WTC11 (cell line): ENCODE results near the gene NKIRAS2. TPM values are rescaled to one million over a fixed set of nuclear protein-coding genes. Genes with fewer than 3 reads are reported as not detected.

Experiments
- ATAC-seq: fragments of 200-7000 bp; cut with Tn5 transposase; 2 replicates; pipeline ENCODE4 v1.10.0; 2021; ENCODE audit warnings: mild to moderate bottlenecking, moderate library complexity
- CTCF ChIA-PET: fragments of 300-600 bp; sonication (Branson Sonifier 250); formaldehyde crosslinking; loops from one replicate; lab custom pipeline; 2021; ENCODE audit warnings: antibody characterized with exemption; lab: Charles Lee
- POLR2A ChIA-PET: fragments of 350-600 bp; sonication (Branson Sonifier 250); formaldehyde crosslinking; loops from one replicate; lab custom pipeline; 2021; ENCODE audit warnings: antibody characterized with exemption; lab: Charles Lee
- DNase-seq: peaks from one replicate; pipeline ENCODE4 v3.0.0; 2021; ENCODE audit warnings: low spot score
- H3K27ac Mint-ChIP-seq: 2 replicates; pipeline ENCODE4 v1.8.0; 2021; ENCODE audit warnings: mixed read lengths
- H3K27me3 Mint-ChIP-seq: 2 replicates; pipeline ENCODE4 v1.8.0; 2021; ENCODE audit warnings: low read depth, mild to moderate bottlenecking, moderate library complexity, mixed read lengths
- H3K36me3 Mint-ChIP-seq: 2 replicates; pipeline ENCODE4 v1.8.0; 2021; ENCODE audit warnings: mixed read lengths
- H3K4me1 Mint-ChIP-seq: 2 replicates; pipeline ENCODE4 v1.8.0; 2022; ENCODE audit warnings: mixed read lengths
- H3K4me3 Mint-ChIP-seq: 2 replicates; pipeline ENCODE4 v1.8.0; 2021; ENCODE audit warnings: mild to moderate bottlenecking, moderate library complexity, mixed read lengths
- H3K9me3 Mint-ChIP-seq: 2 replicates; pipeline ENCODE4 v1.8.0; 2021; ENCODE audit warnings: mixed read lengths
- E2F5 ChIP-seq: sonication (generic); formaldehyde crosslinking; IDR thresholded peaks from 2 replicates; pipeline ENCODE4 v1.8.1; 2022; ENCODE audit warnings: mild to moderate bottlenecking, moderate library complexity, missing genetic modification reagents
- EMX1 ChIP-seq: fragments of 250-450 bp; sonication (Bioruptor Pico); IDR thresholded peaks from 2 replicates; pipeline ENCODE4 v1.8.0; 2021; ENCODE audit warnings: mild to moderate bottlenecking
- FOXJ3 ChIP-seq: sonication (generic); formaldehyde crosslinking; IDR thresholded peaks from 2 replicates; pipeline ENCODE4 v1.9.0; 2021; ENCODE audit warnings: missing genetic modification reagents, mild to moderate bottlenecking, borderline replicate concordance
- FOXK1 ChIP-seq: sonication (generic); formaldehyde crosslinking; IDR thresholded peaks from 2 replicates; pipeline ENCODE4 v1.8.0; 2022; ENCODE audit warnings: mild to moderate bottlenecking, moderate library complexity, missing genetic modification reagents
- FOXP1 ChIP-seq: sonication (generic); formaldehyde crosslinking; IDR thresholded peaks from 2 replicates; pipeline ENCODE4 v1.8.0; 2022; ENCODE audit warnings: missing genetic modification reagents, mild to moderate bottlenecking, moderate library complexity, borderline replicate concordance
- GTF2I ChIP-seq: fragments of 250-450 bp; sonication (Bioruptor Pico); conservative IDR thresholded peaks from 2 replicates; pipeline ENCODE4 v1.4.0; 2021; ENCODE audit warnings: mild to moderate bottlenecking
- HMGA2 ChIP-seq: fragments of 250-450 bp; sonication (Bioruptor Pico); IDR thresholded peaks from 2 replicates; pipeline ENCODE4 v1.4.0; 2021; ENCODE audit warnings: mild to moderate bottlenecking, moderate library complexity
- JUN ChIP-seq: sonication (generic); formaldehyde crosslinking; IDR thresholded peaks from 2 replicates; pipeline ENCODE4 v1.8.0; 2023; ENCODE audit warnings: mild to moderate bottlenecking, missing genetic modification reagents
- NFE2L1 ChIP-seq: sonication (generic); formaldehyde crosslinking; IDR thresholded peaks from 2 replicates; pipeline ENCODE4 v1.8.1; 2023; ENCODE audit warnings: missing genetic modification reagents
- NFYB ChIP-seq: sonication (generic); formaldehyde crosslinking; conservative IDR thresholded peaks from 2 replicates; pipeline ENCODE4 v1.8.0; 2022; ENCODE audit warnings: low read depth, missing genetic modification reagents
- PRDM15 ChIP-seq: sonication (generic); formaldehyde crosslinking; IDR thresholded peaks from 2 replicates; pipeline ENCODE4 v1.8.0; 2022; ENCODE audit warnings: missing genetic modification reagents
- PREB ChIP-seq: sonication (generic); formaldehyde crosslinking; IDR thresholded peaks from 2 replicates; pipeline ENCODE4 v1.8.1; 2022; ENCODE audit warnings: mild to moderate bottlenecking, missing genetic modification reagents, moderate library complexity, borderline replicate concordance
- RELA ChIP-seq: sonication (generic); formaldehyde crosslinking; IDR thresholded peaks from 2 replicates; pipeline ENCODE4 v1.8.1; 2022; ENCODE audit warnings: missing genetic modification reagents, mild to moderate bottlenecking, borderline replicate concordance
- RORB ChIP-seq: fragments of 250-450 bp; sonication (Bioruptor Pico); IDR thresholded peaks from 2 replicates; pipeline ENCODE4 v1.9.0; 2021; ENCODE audit warnings: mild to moderate bottlenecking
- TCF7 ChIP-seq: sonication (generic); formaldehyde crosslinking; IDR thresholded peaks from 2 replicates; pipeline ENCODE4 v1.8.0; 2022; ENCODE audit warnings: mild to moderate bottlenecking, low read depth, missing genetic modification reagents, moderate library complexity
- TEAD1 ChIP-seq: sonication (generic); formaldehyde crosslinking; IDR thresholded peaks from 2 replicates; pipeline ENCODE4 v1.8.0; 2022; ENCODE audit warnings: mild to moderate bottlenecking, missing genetic modification reagents
- ZNF138 ChIP-seq: sonication (generic); formaldehyde crosslinking; conservative IDR thresholded peaks from 2 replicates; pipeline ENCODE4 v1.8.1; 2022; ENCODE audit warnings: mild to moderate bottlenecking, moderate library complexity, missing genetic modification reagents
- total RNA-seq: library from RNA; stranded (reverse); gene quantifications from 3 replicates; pipeline ENCODE4 v1.2.3, GENCODE V29; 2021
- TF ChIP-seq, protein P1 (sequence below): fragments of 250-450 bp; sonication (Bioruptor Pico); IDR thresholded peaks from 2 replicates; pipeline ENCODE4 v1.9.0; 2021; ENCODE audit warnings: mild to moderate bottlenecking
- TF ChIP-seq, protein P2 (sequence below): sonication (generic); formaldehyde crosslinking; IDR thresholded peaks from 2 replicates; pipeline ENCODE4 v1.8.1; 2023; ENCODE audit warnings: mild to moderate bottlenecking, missing genetic modification reagents, borderline replicate concordance
- TF ChIP-seq, protein P3 (sequence below): sonication (generic); formaldehyde crosslinking; IDR thresholded peaks from 2 replicates; pipeline ENCODE4 v1.8.1; 2023; ENCODE audit warnings: mild to moderate bottlenecking, missing genetic modification reagents
- TF ChIP-seq, protein P4 (sequence below): fragments of 250-450 bp; sonication (Bioruptor Pico); IDR thresholded peaks from 2 replicates; pipeline ENCODE4 v1.9.0; 2021; ENCODE audit warnings: moderate library complexity, mild to moderate bottlenecking, inconsistent platforms, borderline replicate concordance

NKIRAS2 gene
- total RNA-seq, 1 experiment from 2014 or later = 36.1 TPM

DNA sequence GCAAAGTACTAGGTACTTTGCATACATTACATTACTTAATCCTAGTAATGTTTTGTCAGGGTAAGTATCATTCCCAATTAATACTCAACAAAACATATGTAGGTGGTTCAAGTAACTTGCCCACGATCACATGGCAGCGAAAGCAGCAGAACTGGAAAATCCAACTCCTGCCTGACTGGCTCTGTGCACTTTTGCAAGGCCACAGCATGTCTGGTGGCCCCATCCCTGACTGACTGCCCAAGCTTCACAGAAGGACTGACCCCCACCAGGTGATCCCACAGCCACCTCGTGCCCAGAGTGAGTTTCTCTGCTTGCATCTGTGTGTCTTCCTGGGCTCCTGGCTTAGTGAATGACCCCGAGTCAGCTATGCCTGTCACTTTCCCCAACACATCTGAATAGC, 41.9 kb upstream of the NKIRAS2 start:
- no peak for DNase-seq
- no peaks in the 10 kb centered on the region for H3K4me1 Mint-ChIP-seq
- H3K4me3 Mint-ChIP-seq = no peak overlapping the region
- H3K36me3 Mint-ChIP-seq = peaks cover 71% of the 10 kb centered on the region
- H3K27me3 Mint-ChIP-seq = no peaks in the 10 kb centered on the region
- ATAC-seq = no peak
- CTCF ChIA-PET = no interaction called here
- H3K27ac Mint-ChIP-seq = no peak overlapping the region
- POLR2A ChIA-PET = no interaction called here
- H3K9me3 Mint-ChIP-seq = 0 out of 2 replicates have a peak, but pooled peaks cover 3% of the 10 kb centered on the region
- TF ChIP-seq JUN (CRISPR knock-in tag) (no peak), HMGA2 (CRISPR knock-in tag) (no peak), FOXJ3 (CRISPR knock-in tag) (no peak), RELA (CRISPR knock-in tag) (no peak), FOXK1 (CRISPR knock-in tag) (no peak), GTF2I (CRISPR knock-in tag) (no peak), TEAD1 (CRISPR knock-in tag) (no peak), NFE2L1 (CRISPR knock-in tag) (no peak)

DNA sequence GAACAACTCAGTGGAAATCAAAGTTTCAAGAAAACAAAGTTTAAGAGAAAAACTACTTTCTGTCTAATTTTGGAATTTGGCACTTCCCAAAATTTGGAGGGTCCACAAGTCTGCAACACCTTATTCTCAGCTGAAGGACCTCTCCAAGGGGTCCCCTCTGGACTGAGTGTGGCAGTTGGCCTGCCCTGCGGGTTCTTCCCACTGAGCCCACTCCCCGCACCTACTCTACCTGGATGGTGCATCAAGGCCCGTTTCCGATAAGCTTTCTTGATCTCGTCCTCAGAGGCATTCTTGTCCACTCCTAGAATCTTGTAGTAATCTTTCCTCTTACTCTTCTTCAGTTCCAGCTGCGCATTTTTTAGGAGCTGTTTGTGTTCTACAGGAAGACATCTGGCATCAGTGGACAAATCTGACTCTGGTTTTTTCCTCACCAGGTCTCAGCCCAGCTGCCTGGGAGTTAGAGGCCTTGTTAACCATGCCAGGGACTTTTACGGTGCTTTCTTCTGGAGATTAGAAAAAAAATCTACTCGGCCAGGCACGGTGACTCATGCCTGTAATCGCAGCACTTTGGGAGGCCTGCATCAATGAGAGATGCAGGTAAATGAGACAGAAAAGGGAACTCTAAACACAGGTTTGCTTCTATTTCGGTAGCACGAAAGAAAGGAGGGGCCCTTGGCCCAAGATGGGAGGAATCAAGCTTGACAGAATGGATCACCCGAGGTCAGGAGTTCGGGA, 37.7 kb upstream of the NKIRAS2 start:
- no peak for TF ChIP-seq EMX1 (CRISPR knock-in tag)
- TF ChIP-seq PREB (CRISPR knock-in tag) = no peak
- no peak for TF ChIP-seq FOXP1
- TF ChIP-seq NFYB = no peak
- TF ChIP-seq E2F5 (CRISPR knock-in tag) = no peak
- TF ChIP-seq TCF7 = no peak
- TF ChIP-seq, protein P1, sequence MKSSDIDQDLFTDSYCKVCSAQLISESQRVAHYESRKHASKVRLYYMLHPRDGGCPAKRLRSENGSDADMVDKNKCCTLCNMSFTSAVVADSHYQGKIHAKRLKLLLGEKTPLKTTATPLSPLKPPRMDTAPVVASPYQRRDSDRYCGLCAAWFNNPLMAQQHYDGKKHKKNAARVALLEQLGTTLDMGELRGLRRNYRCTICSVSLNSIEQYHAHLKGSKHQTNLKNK = no peak
- no peak for TF ChIP-seq ZNF138
- no peak for TF ChIP-seq PRDM15 (CRISPR knock-in tag)
- TF ChIP-seq, protein P2, sequence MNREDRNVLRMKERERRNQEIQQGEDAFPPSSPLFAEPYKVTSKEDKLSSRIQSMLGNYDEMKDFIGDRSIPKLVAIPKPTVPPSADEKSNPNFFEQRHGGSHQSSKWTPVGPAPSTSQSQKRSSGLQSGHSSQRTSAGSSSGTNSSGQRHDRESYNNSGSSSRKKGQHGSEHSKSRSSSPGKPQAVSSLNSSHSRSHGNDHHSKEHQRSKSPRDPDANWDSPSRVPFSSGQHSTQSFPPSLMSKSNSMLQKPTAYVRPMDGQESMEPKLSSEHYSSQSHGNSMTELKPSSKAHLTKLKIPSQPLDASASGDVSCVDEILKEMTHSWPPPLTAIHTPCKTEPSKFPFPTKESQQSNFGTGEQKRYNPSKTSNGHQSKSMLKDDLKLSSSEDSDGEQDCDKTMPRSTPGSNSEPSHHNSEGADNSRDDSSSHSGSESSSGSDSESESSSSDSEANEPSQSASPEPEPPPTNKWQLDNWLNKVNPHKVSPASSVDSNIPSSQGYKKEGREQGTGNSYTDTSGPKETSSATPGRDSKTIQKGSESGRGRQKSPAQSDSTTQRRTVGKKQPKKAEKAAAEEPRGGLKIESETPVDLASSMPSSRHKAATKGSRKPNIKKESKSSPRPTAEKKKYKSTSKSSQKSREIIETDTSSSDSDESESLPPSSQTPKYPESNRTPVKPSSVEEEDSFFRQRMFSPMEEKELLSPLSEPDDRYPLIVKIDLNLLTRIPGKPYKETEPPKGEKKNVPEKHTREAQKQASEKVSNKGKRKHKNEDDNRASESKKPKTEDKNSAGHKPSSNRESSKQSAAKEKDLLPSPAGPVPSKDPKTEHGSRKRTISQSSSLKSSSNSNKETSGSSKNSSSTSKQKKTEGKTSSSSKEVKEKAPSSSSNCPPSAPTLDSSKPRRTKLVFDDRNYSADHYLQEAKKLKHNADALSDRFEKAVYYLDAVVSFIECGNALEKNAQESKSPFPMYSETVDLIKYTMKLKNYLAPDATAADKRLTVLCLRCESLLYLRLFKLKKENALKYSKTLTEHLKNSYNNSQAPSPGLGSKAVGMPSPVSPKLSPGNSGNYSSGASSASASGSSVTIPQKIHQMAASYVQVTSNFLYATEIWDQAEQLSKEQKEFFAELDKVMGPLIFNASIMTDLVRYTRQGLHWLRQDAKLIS (CRISPR knock-in tag) = no peak
- TF ChIP-seq, protein P3, sequence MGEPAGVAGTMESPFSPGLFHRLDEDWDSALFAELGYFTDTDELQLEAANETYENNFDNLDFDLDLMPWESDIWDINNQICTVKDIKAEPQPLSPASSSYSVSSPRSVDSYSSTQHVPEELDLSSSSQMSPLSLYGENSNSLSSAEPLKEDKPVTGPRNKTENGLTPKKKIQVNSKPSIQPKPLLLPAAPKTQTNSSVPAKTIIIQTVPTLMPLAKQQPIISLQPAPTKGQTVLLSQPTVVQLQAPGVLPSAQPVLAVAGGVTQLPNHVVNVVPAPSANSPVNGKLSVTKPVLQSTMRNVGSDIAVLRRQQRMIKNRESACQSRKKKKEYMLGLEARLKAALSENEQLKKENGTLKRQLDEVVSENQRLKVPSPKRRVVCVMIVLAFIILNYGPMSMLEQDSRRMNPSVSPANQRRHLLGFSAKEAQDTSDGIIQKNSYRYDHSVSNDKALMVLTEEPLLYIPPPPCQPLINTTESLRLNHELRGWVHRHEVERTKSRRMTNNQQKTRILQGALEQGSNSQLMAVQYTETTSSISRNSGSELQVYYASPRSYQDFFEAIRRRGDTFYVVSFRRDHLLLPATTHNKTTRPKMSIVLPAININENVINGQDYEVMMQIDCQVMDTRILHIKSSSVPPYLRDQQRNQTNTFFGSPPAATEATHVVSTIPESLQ = no peak
- TF ChIP-seq RORB = no peak
- TF ChIP-seq, protein P4, sequence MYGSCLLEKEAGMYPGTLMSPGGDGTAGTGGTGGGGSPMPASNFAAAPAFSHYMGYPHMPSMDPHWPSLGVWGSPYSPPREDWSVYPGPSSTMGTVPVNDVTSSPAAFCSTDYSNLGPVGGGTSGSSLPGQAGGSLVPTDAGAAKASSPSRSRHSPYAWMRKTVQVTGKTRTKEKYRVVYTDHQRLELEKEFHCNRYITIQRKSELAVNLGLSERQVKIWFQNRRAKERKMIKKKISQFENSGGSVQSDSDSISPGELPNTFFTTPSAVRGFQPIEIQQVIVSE (CRISPR knock-in tag) = no peak
- CTCF ChIA-PET = no interaction called here
- POLR2A ChIA-PET = interaction anchor here (0.6 kb wide), 1 partner anchor 1821 kb away, joined by 8 read pairs; no protein-coding TSS in a partner anchor
- DNase-seq = no peak
- Mint-ChIP-seq H3K4me3 (no peak overlapping the region), H3K4me1 (no peaks in the 10 kb centered on the region), H3K27me3 (no peaks in the 10 kb centered on the region), H3K9me3 (0 out of 2 replicates have a peak, but pooled peaks cover 3% of the 10 kb centered on the region), H3K36me3 (peaks cover 84% of the 10 kb centered on the region), H3K27ac (no peak overlapping the region; the same call in 1 of the 2 replicates)
- ATAC-seq = no peak
